Parathyroid adenoma (tissue), 2 donors: Measurements from ENCODE around the gene RND3.

ENCODE experiments used
- H2AFZ ChIP-seq: fragments of 300-600 bp; sonication (generic); one replicate; pipeline ENCODE4 v1.7.0; 2017; ENCODE audit warnings: antibody characterized with exemption, mild to moderate bottlenecking
- H3K27ac ChIP-seq: fragments of 300-600 bp; sonication (generic); one replicate; pipeline ENCODE4 v1.7.0; 2017
- H3K27me3 ChIP-seq: fragments of 300-600 bp; sonication (generic); one replicate; pipeline ENCODE4 v1.7.0; 2017; ENCODE audit warnings: low read length; ENCODE audit not compliant: control insufficient read depth, insufficient read depth
- H3K36me3 ChIP-seq: fragments of 300-600 bp; sonication (generic); one replicate; pipeline ENCODE4 v1.7.0; 2017; ENCODE audit warnings: low read length; ENCODE audit not compliant: control insufficient read depth, insufficient read depth
- H3K4me1 ChIP-seq: fragments of 300-600 bp; sonication (generic); one replicate; pipeline ENCODE4 v1.7.0; 2017; ENCODE audit warnings: control low read depth
- H3K4me2 ChIP-seq: fragments of 300-600 bp; sonication (generic); one replicate; pipeline ENCODE4 v1.7.0; 2017; ENCODE audit warnings: low read length
- H3K4me3 ChIP-seq: fragments of 300-600 bp; sonication (generic); one replicate; pipeline ENCODE4 v1.7.0; 2017; ENCODE audit warnings: low read depth, low read length
- H3K79me2 ChIP-seq: fragments of 300-600 bp; sonication (generic); one replicate; pipeline ENCODE4 v1.7.0; 2017; ENCODE audit warnings: control low read depth
- H3K9ac ChIP-seq: fragments of 300-600 bp; sonication (generic); one replicate; pipeline ENCODE4 v1.7.0; 2017; ENCODE audit warnings: mild to moderate bottlenecking
- H3K9me3 ChIP-seq: fragments of 300-600 bp; sonication (generic); one replicate; pipeline ENCODE4 v1.7.0; 2017; ENCODE audit warnings: low read length; ENCODE audit not compliant: control insufficient read depth
- TF ChIP-seq, protein P1 (sequence below): fragments of 300-600 bp; sonication (generic); IDR thresholded peaks from one replicate; pipeline ENCODE4 v1.7.0; 2017; ENCODE audit warnings: antibody characterized with exemption, mild to moderate bottlenecking
- donor health status: primary hyperparathyroidism.

The RND3 gene

DNA sequence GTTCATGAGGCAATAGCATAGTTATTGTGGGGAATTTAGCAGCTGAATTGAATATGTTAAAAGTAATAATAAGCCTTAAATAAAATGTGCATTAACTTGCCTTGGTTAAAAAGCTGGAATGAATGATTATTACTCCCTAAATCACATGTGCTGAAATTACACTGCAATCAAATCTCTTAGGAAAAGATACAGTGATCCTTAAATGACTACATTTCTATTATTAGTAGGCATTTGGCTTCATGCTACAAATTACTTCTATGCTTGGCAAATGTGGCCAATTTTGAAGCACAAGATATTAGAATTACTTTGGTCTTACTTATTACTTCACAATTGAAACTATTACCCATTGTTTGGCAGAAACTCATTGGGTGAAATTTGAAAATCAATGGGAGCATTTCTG lies 5.4 kb downstream of the RND3 start:
- H3K27me3 ChIP-seq, result no peaks in the 10 kb centered on the region
- no peaks in the 10 kb centered on the region for H3K36me3 ChIP-seq
- no peak overlapping the region for H3K4me2 ChIP-seq
- H3K27ac ChIP-seq, result no peak overlapping the region
- H3K9ac ChIP-seq, result no peak overlapping the region
- no peak overlapping the region for H2AFZ ChIP-seq
- H3K4me1 ChIP-seq, result no peaks in the 10 kb centered on the region
- H3K9me3 ChIP-seq, result no peaks in the 10 kb centered on the region
- TF ChIP-seq, protein P1, sequence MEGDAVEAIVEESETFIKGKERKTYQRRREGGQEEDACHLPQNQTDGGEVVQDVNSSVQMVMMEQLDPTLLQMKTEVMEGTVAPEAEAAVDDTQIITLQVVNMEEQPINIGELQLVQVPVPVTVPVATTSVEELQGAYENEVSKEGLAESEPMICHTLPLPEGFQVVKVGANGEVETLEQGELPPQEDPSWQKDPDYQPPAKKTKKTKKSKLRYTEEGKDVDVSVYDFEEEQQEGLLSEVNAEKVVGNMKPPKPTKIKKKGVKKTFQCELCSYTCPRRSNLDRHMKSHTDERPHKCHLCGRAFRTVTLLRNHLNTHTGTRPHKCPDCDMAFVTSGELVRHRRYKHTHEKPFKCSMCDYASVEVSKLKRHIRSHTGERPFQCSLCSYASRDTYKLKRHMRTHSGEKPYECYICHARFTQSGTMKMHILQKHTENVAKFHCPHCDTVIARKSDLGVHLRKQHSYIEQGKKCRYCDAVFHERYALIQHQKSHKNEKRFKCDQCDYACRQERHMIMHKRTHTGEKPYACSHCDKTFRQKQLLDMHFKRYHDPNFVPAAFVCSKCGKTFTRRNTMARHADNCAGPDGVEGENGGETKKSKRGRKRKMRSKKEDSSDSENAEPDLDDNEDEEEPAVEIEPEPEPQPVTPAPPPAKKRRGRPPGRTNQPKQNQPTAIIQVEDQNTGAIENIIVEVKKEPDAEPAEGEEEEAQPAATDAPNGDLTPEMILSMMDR, result no peak
- no peak overlapping the region for H3K4me3 ChIP-seq
- no peaks in the 10 kb centered on the region for H3K79me2 ChIP-seq

DNA sequence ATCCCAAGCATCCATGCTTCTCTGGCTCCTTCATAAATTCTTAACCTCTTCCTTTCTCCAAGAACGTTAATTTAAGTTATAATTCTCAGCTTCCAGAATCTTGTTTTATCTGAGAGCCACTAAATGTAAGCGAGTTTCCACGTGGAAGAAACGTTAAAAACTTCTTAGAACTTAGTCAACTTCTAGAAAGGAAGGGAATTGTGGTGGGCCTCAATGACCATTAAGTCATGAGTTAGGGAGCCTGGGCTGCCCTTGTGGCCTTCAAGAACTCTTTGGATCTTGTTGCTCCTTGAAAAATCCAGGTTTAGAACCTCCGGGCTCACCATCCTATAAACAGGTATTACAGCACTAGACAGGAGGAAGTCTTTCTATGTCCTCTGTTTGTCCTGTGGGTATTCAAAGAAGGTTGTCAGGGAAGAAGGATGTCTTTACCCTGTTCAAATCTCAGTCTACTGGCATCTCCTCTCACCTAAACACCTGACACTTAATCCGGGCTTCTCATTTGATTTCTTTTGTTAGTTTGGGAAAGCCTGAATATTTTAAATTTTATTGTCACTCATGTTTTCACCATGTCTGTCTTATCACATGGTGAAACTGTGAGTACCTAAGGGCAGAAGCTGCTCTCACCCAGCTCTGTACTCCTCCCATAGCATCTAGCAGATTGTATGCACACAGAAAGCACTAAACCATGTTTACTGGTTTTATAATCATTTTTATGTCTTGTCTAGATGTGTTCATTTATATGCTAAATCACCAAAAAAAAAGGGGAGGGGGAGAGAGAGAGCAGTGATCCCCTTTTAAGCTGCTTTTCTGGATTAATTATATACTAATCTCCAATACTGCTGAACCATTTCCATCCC lies 6.3 kb downstream of the RND3 start:
- Histone ChIP-seq H3K9me3 (no peaks in the 10 kb centered on the region), H3K4me1 (no peaks in the 10 kb centered on the region), H3K79me2 (no peaks in the 10 kb centered on the region), H3K4me2 (no peak overlapping the region), H3K27me3 (no peaks in the 10 kb centered on the region), H3K36me3 (no peaks in the 10 kb centered on the region), H3K27ac (no peak overlapping the region), H3K9ac (no peak overlapping the region), H3K4me3 (no peak overlapping the region), H2AFZ (no peak overlapping the region)
- TF ChIP-seq, protein P1, result no peak

DNA sequence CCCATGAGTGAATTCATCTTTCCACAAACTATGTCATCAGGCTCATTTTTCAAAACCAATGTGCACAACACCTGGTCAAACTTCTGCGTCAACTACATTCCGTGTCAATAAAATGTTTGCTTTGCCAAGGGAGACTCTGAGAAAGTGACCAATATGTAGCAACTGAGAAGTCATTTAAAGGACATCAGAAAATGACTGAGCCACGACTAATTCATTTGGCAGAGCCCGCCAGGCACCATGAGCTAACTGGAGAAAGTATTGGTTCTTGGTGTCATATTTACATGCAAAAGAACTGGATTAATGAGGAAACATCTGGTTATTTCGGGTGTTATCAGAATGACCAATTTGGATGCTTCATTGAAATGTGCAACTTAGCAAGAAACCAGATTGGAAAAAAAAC lies 7.2 kb downstream of the RND3 start:
- TF ChIP-seq, protein P1, result no peak
- Histone ChIP-seq H3K79me2 (no peaks in the 10 kb centered on the region), H3K27me3 (no peaks in the 10 kb centered on the region), H2AFZ (no peak overlapping the region), H3K9me3 (no peaks in the 10 kb centered on the region), H3K36me3 (no peaks in the 10 kb centered on the region), H3K4me1 (no peaks in the 10 kb centered on the region), H3K4me3 (no peak overlapping the region), H3K4me2 (no peak overlapping the region), H3K27ac (no peak overlapping the region), H3K9ac (no peak overlapping the region)

DNA sequence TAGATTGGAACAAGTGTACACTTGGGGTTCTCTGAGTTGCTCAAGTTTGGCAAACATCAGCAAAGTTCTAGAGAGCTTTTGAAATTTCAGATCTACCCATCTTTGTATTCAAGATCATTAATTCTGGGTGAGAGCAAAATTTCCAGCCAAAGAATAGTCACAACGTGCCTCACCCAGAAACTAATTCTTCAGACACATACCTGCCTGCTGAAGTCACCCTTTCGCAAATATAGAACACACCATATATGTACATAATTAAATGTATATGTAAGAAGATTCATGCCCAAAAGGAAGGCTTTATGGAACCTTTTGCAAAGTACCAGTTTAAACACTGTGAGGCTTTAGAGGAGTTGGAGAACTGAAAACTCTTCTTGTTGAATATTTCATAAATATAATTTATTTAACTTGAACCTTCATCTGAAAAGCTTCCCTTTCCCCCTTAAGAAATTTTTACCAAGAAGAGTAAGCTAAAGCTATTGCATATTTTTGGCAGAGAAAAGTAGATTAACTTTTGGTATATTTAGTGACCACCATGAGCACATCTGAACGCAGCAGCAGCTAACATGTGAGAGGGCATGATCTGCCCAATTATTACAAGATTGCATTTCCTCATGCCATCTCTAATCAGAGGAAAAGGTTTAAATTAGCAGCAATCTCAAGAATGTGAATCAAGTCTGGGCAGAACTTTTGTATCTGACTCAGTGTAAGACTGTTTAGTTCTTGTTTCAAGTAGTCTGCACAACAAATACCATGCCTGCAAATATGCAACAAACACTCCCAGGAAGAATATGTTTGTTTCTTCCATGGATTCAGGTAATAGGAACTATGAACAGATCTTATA lies 8.2 kb downstream of the RND3 start:
- Histone ChIP-seq H3K9ac (no peak overlapping the region), H3K4me1 (no peaks in the 10 kb centered on the region), H2AFZ (no peak overlapping the region), H3K79me2 (no peaks in the 10 kb centered on the region), H3K36me3 (no peaks in the 10 kb centered on the region), H3K4me2 (no peak overlapping the region), H3K9me3 (no peaks in the 10 kb centered on the region), H3K27ac (no peak overlapping the region), H3K27me3 (no peaks in the 10 kb centered on the region), H3K4me3 (no peak overlapping the region)
- TF ChIP-seq, protein P1, result no peak
